ENCODE results near the gene FSTL5. TPM values are rescaled to one million over a fixed set of nuclear protein-coding genes. Genes with fewer than 3 reads are reported as not detected.

The FSTL5 gene
- total RNA-seq, 1 experiment from 2014 or later = not detected

DNA sequence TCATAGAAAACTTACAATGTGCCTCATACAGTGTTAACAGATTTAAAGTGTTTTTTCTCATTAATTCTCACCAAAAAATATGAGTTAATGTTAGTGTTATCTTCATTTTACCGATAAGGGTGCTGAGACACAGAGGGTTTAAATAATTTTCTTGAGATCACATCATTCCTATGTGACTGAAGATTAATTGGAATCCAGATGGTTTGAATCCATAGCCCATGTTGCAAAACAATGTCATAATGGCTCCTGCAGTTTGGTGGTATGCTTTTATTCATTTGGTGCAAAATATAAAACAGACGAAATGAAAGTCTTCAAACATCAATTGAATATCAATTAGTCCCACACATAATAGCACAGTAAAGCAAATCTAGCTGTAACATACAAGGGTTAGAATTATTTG lies 512.2 kb downstream of the FSTL5 start:
- no peak overlapping the region for H4K8ac ChIP-seq (replicated peaks; ENCODE audit: insufficient read length, low read depth, low read length)
- H3K56ac ChIP-seq (ENCODE audit: insufficient read length, low read depth, low read length) = no peak overlapping the region
- no peak overlapping the region for H2BK15ac ChIP-seq (ENCODE audit: low read depth, low read length)
- no peak overlapping the region for H3T11ph ChIP-seq (ENCODE audit: low read length)
- no peak overlapping the region for H2BK5ac ChIP-seq (ENCODE audit: insufficient read length, low read length)
- no peaks in the 10 kb centered on the region for H3K4me1 ChIP-seq (ENCODE audit: insufficient read depth, low read length)
- H3K79me1 ChIP-seq (ENCODE audit: insufficient read depth, low read depth, low read length, poor library complexity, severe bottlenecking) = no peaks in the 10 kb centered on the region
- no CpG with 5 or more reads among the region's 2 CpGs for WGBS (ENCODE audit: extremely low coverage, insufficient read length, low lambda C conversion rate)
- no peak overlapping the region for H3K27ac ChIP-seq (ENCODE audit: insufficient read length, low read depth, low read length)
- Mint-ChIP-seq H3K27me3 (ENCODE audit: low read depth) (no peaks in the 10 kb centered on the region), H3K27ac (no peak overlapping the region), H3K4me3 (no peak overlapping the region), H3K9me3 (no peaks in the 10 kb centered on the region), H3K36me3 (ENCODE audit: insufficient read depth in 1 of 3, low read depth in 3 of 3) (no peaks in the 10 kb centered on the region), H3K4me1 (no peaks in the 10 kb centered on the region; a peak in 1 of 4 replicates)
- no peaks in the 10 kb centered on the region for H3K23me2 ChIP-seq (ENCODE audit: insufficient read length, low read depth, low read length, poor library complexity, severe bottlenecking)
- H3K4me2 ChIP-seq (ENCODE audit: insufficient read depth, insufficient read length, low read length) = no peak overlapping the region
- no peak for TF ChIP-seq CTCF (conservative IDR thresholded peaks at IDR 0.05)
- no peak for DNase-seq
- no peak overlapping the region for H2BK120ac ChIP-seq (ENCODE audit: low read depth, low read length, poor library complexity, severe bottlenecking)
- H3K4ac ChIP-seq (ENCODE audit: low read depth, low read length) = no peak overlapping the region
- no peak overlapping the region for H2AFZ ChIP-seq (ENCODE audit: low read length)
- no peak overlapping the region for H2AK5ac ChIP-seq (ENCODE audit: insufficient read length, low read length)
- no peak overlapping the region for H3K18ac ChIP-seq (ENCODE audit: insufficient read length, low read depth, low read length)
- H3K9ac ChIP-seq (ENCODE audit: extremely low read depth, insufficient read length, low read length) = no peak overlapping the region
- no peak overlapping the region for H3K14ac ChIP-seq (ENCODE audit: insufficient read depth, low read length)
- no peak overlapping the region for H4K91ac ChIP-seq (ENCODE audit: insufficient read length, low read depth, low read length)
- no peaks in the 10 kb centered on the region for H3K27me3 ChIP-seq (ENCODE audit: insufficient read depth, low read length)
- H3K9me3 ChIP-seq (ENCODE audit: control insufficient read depth, low read depth, low read length) = no peaks in the 10 kb centered on the region
- no peak overlapping the region for H4K5ac ChIP-seq (ENCODE audit: insufficient read length, low read depth, low read length)
- no peak overlapping the region for H2BK12ac ChIP-seq (ENCODE audit: insufficient read length, low read depth, low read length)
- H3K23ac ChIP-seq (ENCODE audit: insufficient read length, low read depth, low read length) = no peak overlapping the region
- no peaks in the 10 kb centered on the region for H3K79me2 ChIP-seq (ENCODE audit: insufficient read depth, low read length)
- no peak overlapping the region for H2BK20ac ChIP-seq (ENCODE audit: low read depth, low read length, poor library complexity, severe bottlenecking)
- H4K20me1 ChIP-seq (ENCODE audit: control insufficient read depth, insufficient read depth, insufficient read length) = no peaks in the 10 kb centered on the region

All from H9 (cell line).